OCI-LY1 (cell line): ENCODE results near the gene CHD5.

Source experiments
- CTCF ChIP-seq: fragments of 200-600 bp; sonication (generic), shearing (Covaris generic); IDR thresholded peaks from 2 replicates; pipeline ENCODE4 v1.5.1; 2017; ENCODE audit warnings: mild to moderate bottlenecking, antibody characterized with exemption, low read length, moderate library complexity, mixed read lengths
- EZH2 ChIP-seq: fragments of 200-600 bp; sonication (generic), shearing (Covaris generic); IDR thresholded peaks from 2 replicates; pipeline ENCODE4 v1.8.0; 2017; ENCODE audit warnings: borderline replicate concordance, mixed run types, mild to moderate bottlenecking, antibody characterized with exemption, low read length, moderate library complexity, mixed read lengths

DNA sequence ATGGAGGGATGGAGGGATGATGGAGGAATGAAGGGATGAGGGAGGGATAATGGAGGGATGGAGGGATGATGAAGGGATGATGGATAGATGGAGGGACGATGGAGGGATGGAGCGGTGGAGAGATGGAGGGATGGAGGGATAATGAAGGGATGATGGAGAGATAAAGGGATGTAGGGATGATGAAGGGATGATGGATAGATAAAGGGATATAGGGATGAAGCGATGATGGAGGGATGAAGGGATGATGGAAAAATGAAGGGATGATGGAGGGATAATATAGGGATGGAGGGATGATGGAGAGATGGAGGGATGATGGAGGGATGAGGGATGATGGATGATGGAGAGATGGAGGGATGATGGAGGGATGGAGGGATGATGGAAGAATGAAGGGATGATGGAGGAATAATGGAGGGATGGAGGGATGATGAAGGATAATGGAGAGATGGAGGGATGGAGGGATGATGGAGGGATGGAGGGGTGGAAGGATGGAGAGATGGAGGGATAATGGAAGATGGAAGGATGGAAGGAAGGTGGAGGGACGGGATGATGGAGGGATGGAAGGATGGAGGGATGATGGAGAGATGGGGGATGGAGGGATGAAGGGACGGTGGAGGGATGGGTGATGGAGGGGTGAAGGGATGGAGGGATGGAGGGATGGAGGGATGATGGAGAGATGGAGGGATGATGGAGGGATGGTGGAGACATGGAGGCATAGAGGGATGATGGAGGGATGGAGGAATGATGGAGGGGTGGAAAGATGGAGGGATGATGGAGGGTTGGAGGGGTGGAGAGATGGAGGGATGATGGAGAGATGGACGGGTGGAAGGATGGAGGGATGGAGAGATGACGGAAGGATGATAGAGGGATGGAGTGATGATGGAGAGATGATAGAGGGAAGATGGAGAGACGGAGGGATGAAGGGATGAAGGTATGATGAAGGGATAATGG is 72.4 kb downstream of the CHD5 start:
- no peak for TF ChIP-seq CTCF
- TF ChIP-seq EZH2, result no peak
